NCI-H1092 treated with DMSO at 0.1 percent for 48 hours (cell line): ENCODE data around the gene NOTCH1.
"Not testable (repeated sequence)": the region's sequence is repeated elsewhere in the genome, so short reads cannot be mapped to it uniquely, and the experiment has no call there.

Experiments used
- DNase-seq: peaks from one replicate; lab custom pipeline; 2025; lab: John Stamatoyannopoulos, UW

The NOTCH1 gene

DNA sequence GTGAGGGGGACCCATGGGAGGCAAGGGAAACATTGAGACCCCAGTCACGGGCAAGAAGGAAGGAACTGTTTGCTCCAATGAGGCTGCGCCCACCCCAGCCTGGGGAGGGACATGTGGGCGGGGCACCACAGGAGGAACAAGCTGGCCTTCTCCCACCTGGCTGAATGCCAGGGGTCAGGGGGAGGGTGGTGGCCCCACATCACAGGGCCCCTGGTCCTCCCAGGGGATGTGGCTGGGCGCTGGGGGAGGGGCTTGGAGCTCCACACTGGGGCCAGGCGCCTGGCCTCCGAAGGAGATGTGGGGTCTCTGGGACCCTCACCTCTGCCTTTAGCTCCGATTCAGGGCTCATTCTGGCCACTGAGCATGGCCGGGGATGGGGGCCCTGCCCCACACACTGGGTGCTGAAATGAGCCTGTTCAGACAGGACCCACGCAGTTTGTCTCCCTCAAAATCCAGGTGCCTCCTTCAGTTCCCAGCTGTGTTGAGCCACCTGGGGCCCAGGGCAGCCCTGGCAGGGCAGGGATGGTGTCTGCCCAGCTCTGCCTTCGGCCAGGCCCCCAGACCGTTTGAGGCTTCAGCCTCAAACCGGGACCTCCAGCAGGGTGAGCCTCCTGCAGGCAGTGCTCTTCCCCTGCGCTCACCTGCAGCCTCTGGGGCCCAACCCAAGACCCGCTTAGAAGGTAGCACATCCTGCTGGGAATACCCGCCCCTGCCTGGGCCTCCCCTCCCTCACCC is 33.2 kb upstream of the NOTCH1 start:
- DNase-seq: no peak

DNA sequence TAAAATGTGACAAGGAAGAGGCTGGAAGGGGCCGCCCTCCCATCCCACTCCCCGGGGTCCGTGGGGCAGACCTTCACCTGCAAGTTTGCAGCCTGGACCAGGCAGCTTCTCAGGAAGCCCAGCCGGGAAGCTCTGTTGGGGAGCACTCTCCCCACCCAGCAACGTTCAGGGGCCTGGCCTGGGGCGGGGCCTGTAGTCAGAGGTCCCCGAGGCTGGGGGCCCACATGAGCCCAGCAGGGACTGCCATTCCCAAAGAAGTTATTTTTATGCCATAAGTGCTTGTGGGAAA is 32.7 kb upstream of the NOTCH1 start:
- no peak for DNase-seq

DNA sequence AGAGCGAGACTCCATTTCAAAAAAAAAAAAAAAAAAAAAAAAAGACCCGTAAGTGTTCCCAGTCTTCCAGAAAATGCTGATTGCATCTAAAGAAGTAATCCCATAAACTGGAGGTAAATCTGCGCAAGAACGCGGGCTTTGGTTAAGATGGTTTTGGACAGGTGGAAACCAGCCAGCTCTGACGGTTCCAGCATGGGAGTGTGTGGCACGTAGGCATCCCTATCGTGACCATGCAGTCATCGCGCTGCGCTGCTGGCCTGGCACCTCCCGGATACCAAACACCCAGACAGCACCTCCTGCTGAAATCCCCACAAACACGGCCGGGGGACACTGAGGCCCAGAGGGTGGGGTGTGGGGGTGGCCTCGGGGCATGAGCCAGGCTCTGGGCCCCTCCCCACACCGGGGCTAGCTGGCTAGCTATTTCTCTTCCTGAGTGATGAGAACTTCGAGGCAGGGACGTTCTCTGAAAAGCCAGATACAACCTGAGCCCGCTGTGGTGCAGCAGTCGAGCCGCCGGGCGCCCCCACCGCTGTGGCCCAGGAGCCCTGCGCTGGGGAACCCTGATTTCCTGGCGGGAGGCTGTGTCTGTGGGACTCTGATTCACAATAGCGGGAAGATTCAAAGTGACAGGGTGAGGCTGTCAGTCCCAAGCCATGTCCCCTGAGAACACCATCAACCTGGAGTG is 32.2 kb upstream of the NOTCH1 start:
- DNase-seq: no peak

DNA sequence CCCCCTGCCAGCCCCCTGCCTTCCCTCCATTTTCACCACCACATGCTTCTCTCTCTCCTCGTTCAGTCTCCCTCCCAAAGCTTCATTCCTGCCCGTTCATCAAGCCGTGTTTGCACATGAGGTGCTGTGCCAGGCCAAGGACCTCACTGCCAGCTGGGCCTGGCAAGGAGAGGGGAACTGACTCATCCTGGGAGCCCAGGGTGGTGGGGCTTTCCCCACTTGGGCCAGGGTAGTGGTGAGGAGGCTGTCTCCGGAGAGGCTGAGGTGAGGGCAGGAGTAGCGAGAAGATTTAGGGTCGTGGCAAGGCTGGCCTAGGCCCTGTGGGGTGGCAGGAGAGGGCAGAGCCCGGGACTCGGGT is 30.4 kb upstream of the NOTCH1 start:
- DNase-seq: no peak

DNA sequence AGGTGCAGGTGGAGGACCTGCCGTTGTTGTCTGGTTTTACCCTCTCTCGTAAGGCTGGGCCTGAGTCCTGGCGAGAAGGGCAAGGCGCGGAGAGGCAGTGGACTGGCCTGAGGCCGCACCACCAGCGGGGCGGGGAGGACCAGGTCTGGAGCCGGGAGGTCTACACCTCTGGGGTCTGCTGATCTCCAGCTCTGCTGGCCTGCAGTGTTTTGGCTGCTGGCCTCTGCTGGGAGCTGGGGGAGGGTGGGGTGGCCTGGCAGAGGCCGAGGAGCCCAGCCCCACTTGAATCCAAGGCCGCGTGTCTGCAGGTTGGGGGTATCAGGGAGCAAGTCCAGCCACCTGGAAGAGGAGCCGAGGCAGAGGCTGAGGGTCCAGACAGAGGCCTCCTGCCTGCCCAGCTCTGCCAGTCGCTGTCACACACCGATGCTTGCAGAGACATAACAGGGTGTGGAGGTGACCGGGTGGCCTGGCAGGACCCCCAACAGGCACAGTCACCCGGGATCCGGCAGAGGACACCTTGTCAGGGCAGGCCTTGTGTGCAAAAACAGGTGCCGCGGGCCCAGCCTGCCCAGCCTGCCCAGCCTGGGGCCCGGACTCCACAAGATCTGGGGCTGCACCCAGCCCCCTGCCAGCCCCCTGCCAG is 29.9 kb upstream of the NOTCH1 start:
- no peak for DNase-seq

DNA sequence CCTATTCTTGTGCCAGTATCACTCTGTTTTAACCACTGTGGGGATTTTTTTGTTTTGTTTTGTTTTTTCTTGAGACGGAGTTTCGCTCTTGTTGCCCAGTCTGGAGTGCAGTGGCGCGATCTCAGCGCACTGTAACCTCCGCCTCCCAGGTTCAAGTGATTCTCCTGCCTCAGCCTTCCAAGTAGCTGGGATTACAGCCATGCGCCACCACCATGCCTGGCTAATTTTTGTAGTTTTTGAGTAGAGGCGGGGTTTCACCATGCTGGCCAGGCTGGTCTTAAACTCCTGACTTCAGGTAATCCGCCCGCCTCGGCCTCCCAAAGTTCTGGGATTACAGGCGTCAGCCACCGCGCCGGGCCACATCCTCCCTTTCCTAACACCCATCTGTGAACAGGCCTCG is 28.8 kb upstream of the NOTCH1 start:
- DNase-seq: not testable (repeated sequence)

DNA sequence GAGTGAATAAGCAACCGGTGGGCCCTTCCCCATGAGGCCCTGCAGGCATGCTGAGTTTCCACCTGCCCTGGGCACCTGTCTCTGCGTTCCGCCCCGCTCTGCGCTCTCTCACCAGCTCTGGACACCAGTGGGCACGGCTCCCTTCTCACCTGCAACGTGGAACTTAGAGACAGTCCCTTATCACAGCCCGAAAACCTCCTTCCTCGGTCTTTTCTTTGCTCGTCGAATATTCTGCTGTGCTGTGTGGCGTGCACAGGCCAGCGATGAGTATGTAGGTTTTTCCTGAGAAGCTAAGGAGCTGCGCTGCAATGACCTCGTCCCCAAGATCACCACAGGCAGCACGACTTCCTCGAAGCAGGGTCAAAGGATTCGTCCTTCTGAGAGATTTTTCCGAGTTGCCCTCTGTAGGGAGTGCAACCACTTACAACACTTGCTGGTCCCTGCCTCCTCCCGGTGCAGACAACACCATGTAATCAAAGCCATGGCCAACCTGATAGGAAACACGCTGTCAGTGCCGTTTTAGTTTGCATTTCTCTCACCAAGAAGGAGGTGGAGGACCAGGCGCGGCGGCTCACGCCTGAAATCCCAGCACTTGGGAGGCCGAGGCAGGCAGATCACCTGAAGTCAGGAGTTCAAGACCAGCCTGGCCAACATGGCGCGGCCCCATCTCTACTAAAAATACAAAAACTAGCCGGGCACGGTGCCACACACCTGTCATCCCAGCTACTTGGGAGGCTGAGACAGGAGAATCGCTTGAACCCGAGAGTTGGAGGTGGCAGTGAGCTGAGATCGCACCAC is 27.2 kb upstream of the NOTCH1 start:
- no peak for DNase-seq

DNA sequence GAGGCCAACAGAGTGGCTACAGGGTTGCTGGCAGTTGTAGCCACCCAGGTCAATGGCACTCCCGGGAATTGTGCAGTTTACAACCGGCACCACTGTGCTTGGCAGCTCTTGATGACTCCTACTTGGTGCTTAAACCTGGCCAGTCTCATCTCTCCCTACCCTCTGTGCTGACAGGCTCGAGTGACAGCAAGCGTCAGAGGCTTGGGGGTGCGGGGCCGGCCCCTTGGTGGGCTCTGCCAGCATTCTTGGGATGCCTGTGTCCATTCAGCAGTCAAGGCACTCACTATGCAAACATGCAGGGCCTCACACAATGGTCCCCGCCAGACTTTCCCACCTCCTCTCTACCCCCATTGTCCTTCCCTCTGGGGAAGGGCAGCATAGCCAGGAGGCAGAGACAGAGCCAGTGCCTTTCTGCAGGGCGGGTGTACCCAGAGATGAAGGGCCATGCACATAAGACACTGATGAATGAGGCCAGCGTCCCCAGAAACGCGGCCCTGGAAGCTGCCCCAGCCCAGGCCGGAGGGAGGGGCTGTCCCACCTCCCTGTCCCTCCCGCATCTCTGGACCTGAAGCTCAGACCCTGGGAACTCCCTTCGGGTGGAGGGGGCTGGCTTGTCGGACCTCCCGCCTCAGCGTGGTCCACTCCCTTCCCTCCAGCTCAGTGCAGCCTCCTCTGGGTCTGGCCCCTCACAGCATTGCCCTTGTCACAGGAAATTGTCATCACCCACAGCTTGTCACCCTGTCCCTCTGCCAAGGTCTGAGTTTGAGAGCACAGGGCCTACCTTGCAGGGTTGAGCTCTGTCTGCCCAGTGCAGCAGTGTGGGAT is 26.4 kb upstream of the NOTCH1 start:
- no peak for DNase-seq

DNA sequence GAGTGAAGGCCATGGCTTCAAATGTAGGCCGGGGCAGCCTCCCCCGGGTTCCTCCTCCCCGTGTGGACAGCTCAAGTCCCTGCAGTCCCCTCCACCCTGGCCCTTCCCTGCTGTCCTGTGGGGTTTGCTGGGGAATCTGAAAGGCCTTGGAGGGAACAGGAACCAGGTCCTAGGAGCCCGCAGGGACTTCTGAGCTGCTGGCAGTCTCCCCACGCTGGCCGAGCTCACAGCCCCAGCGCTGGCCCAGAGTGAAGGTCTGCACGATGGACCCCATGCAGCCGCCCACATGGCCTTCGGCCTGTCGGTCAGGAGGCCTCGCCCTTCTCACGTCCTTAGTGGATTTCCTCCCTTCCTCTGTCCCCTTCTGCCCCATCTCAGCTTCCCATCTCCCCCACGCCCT is 25.7 kb upstream of the NOTCH1 start:
- DNase-seq: no peak

DNA sequence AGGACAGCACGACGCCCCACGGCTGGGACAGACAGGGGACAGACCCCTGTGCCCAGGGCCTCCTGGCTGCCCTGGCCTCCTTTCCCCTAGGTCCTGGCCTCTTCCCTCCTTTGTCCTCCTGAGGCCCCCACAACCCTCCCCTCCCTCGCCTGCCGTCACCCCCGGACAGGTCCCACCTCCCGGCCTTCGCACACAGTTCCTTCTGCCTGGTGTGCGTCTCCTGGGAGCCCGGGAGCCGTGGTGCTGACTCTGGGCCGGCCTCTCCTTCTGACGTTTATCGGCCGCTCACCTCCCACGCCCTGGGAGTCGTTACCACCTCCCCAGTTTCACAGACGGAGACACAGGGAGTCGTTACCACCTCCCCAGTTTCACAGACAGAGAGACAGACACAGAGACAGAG is 25.1 kb upstream of the NOTCH1 start:
- DNase-seq: no peak

DNA sequence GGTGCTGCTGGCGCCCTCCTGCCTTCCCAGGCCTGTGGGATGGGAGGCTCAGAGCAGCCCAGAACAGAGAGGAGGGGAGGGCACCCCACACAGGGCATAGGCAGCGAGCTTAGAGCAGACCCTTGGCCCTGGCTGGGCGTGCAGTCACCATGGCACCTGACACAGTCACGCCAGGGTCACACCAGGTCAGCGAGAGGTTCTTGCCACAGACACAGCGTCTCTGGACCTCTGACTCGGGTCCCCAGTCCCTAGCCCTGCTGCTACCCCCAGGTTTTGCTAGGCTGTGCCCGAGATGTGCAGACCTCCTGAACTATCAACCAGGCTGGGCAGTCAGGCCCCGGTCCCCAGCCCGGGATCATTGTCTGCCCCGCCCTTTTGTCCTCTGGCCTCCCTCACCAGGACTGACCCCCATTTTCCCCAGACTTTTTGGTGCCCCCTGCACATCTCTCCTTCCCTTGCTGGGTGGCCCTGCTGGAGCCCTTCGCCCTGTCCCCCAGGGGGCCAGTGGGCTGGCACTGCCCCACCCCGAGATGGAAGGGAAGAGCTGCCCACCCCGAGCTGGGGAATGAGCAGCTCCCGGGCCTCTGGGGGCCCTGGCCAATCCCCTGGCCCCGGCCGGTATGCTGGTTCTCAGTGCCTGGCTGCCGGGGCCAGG is 24.5 kb upstream of the NOTCH1 start:
- no peak for DNase-seq

DNA sequence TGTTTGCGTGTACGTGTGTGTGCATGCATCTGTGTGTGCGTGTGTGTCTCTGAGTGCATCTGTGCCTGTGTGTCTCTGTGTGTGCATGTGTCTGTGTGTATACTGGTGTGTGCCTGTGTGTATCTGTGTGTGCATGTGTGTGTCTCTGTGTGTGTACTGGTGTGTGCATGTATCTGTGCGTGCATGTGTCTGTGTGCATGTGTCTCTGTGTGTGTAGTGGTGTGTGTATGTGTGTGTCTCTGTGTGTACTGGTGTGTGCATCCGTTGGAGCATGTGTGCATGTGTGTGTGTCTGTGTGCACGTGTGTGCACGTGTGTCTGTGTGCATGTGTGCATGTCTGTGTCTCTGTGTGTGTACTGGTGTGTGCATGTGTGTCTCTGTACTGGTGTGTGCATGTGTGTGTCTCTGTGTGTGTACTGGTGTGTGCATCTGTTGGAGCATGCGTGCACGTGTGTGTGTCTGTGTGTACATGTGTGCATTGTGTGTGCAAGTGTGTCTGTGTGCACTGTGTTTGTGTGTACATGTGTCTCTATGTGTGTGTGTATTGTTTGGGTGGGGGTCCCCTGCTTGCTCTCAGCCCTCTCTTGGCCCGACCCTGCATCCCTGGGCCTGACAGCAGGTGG is 23.8 kb upstream of the NOTCH1 start:
- no peak for DNase-seq

DNA sequence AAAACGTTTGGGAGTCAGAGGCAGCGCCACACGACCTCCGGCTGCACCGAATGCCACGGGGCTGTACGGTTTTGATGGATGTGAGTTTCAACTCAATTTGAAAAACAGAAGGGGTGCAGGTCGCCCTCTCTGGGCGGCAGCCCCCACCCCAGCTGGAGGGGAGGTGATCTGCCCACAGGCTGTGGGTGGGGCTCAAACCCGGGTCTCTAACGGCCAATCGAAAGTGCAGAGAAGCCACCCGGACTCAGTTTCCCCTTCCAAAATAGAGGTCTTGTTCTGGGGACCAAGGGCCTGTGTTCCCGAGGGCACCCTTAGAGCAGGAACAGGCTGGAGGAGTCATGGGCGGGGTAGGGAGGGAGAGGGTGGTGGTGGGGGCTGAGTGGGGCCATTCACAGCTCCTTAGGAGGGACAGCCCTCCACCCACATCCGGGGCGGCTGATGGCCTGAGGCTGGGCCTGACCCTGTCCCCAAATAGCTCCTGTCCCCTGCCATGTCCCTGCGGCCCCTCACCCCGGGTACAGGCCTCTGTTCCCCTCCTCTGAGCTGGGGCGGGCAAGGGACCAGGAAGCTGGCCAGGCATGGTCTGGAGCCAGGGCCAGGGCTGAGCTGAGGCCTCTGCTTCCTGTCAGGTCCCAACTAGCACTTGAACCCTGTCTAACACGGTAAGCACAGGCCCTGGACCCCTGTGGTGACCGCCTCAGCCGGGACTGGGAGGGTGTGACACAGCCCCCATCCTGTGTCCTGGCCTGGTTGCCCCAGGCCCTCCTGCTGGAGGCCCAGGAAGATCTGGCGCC is 22.6 kb upstream of the NOTCH1 start:
- no peak for DNase-seq

DNA sequence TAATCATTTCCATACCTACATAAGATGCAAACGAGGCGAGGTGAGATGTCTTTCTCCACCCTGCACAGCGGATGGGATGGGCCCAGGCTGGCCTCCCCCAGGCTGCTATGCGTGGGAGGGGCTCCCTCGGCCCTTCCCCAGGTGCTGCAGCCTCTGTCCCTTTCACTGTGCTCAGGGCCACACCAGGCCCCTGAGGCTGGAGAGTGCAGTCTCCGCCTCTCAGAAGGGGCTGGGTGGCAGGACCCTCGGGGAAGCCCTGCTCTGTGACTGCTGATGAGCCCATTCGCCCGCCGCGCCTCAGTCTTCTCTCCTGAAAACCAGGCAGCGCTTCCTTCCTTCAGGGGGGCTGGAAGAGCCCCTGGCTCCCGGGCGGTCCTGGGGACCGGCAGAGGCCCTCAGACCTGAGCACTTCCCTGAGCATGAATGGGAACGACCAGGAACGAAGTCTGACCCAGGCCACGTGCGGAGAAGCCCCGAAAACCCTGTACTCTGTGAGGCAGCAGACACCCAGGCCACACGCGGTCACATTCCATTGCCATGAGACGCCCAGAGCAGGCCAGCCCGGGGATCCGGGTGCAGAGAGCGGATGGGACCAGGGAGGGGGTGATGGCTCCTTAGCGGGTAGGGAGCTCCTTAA is 21.9 kb upstream of the NOTCH1 start:
- no peak for DNase-seq

DNA sequence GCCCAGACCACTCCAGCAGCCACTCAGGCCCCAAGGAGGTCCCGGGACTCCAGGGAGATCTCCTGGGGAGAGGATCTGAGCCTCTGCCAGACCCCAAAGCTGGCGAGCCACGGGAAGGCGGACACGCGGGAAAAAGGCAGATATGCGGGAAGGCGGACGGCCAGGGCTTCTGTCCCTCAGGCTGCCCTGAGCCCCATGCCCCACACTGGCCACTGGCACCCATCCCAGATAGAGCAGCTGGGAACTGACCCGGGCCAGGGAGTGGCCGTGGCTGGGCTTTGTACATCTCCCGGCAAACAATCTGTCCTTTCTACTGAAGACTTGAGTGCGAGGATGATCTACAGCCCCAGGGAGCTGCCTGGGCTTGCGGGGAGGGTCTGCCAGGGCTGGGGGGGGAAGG is 21.1 kb upstream of the NOTCH1 start:
- no peak for DNase-seq

DNA sequence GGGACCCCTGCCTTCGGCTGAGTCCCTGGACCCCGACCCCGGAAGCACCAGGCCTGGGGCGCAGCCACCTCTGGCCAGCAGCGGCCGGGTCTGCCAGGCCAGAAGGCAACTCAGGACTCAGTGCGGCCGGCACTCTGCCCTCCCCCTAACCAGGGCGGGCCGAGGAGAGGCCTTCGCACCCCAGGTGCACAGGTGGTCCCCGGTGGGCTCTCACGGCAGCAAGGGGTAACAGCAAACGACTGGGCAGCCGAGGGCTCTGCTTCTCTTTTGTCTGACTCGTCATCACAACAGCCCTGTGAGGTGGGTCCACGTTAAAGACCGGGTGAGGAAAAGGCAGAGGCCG is 20.7 kb upstream of the NOTCH1 start:
- no peak for DNase-seq

DNA sequence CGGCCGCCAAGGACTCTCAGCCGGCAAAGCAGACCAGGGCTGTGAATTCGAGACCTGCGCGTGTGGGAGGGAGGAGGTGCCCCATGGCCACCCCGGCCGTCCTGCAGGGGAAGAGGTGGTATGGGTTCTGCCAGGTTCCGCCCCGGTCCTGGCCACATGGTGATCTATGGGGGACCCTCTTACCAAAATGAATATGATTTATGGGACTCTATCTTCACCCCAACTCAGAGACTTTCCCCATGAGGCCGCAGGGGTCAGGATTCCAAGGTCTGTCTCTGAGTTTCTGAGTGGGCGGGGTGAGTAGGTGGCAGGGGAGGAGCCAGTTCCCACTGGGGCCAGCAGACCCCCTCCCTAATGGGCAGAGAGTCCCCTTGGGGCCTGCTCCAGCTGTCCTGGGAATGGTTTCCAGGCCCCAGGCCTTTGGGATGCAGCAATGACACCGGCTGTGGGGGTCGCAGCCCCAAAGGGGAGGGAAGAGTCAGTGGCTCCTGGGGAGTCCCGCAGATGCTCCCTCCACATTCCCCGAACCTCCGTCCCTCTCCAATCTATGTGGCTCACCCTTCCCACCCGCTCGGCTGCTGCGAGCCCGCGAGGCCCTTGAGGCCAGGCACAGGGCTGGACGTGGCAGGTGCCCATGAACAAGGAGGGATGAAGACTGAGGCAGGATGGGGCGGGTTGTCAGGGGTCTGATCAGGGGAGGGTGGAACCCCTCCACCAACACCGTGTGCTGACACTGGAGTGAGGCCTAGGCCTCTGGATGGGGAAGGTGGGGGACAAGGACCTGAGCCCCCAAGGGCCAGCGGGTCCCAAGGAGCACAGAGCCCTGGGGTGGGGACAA is 20.1 kb upstream of the NOTCH1 start:
- no peak for DNase-seq

DNA sequence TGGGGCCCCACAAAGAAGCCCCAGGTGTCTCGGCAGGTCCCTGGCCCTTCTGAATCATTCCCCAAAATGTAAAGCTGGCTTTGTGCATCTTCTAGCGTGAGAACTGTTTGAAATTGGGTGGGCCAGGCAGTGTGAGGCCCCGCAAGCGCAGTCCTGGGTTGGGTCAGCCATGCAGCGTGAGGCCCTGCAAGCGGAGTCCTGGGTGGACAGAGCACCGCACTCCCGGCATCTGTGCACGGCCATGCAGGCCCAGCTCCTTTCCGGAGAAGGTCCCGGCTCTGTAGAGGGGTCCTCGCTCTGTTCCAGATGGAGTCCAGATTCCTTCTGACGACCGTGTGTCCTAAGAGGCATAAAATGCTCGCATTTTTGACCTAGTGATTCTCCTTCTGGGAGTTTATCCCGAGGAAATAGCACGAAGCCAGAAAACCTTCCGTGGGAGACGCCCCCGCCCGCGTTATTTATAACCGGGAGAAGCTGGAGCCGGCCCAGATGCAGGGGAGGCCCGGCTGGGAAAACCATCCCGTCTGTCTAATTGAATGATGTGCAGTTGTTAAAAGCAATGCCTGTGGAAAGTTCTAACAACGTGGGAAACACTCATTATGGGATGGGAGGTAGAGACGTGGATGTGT is 19.4 kb upstream of the NOTCH1 start:
- DNase-seq: no peak
